ENCODE measurements around the gene ASS1. TPM values are rescaled to one million over a fixed set of nuclear protein-coding genes. Genes with fewer than 3 reads are reported as not detected.

Gene ASS1
- total RNA-seq, 1 experiment from 2014 or later = 26.2 TPM

GRCh38 chr9:130448035-130448624 is 3.4 kb downstream of the ASS1 start:
- Histone ChIP-seq H3K27me3 (ENCODE audit: control insufficient read depth, insufficient read depth, low read length) (no peaks in the 10 kb centered on the region), H3K4me3 (ENCODE audit: low read depth in 2 of 2, low read length in 2 of 2) (no peak overlapping the region), H3K4me1 (ENCODE audit: control insufficient read depth, insufficient read depth, low read length) (peaks cover 22% of the 10 kb centered on the region), H3K9me3 (ENCODE audit: control insufficient read depth, insufficient read depth, low read depth, low read length) (no peaks in the 10 kb centered on the region), H3K27ac (ENCODE audit: low read length) (no peak overlapping the region), H3K36me3 (ENCODE audit: control insufficient read depth, insufficient read depth, low read length) (no peaks in the 10 kb centered on the region)
- ATAC-seq (no peak), DNase-seq (ENCODE audit: low read depth, low spot score) (no peak)
- intact Hi-C loops (cut with micrococcal nuclease; ENCODE audit: unreplicated experiment) (no loop called here), in situ Hi-C loops (cut with HindIII; ENCODE audit: low pct_unique_long_range_greater_than_20kb, low sequenced_read_pairs) (no loop called here)
- no peak for TF ChIP-seq TCF7L2 (IDR thresholded peaks at IDR 0.05; ENCODE audit: low read depth, low read length)
- TF ChIP-seq POLR2AphosphoS5 (IDR thresholded peaks at IDR 0.05; ENCODE audit: low read depth, low read length) = no peak
- TF ChIP-seq, protein P1, sequence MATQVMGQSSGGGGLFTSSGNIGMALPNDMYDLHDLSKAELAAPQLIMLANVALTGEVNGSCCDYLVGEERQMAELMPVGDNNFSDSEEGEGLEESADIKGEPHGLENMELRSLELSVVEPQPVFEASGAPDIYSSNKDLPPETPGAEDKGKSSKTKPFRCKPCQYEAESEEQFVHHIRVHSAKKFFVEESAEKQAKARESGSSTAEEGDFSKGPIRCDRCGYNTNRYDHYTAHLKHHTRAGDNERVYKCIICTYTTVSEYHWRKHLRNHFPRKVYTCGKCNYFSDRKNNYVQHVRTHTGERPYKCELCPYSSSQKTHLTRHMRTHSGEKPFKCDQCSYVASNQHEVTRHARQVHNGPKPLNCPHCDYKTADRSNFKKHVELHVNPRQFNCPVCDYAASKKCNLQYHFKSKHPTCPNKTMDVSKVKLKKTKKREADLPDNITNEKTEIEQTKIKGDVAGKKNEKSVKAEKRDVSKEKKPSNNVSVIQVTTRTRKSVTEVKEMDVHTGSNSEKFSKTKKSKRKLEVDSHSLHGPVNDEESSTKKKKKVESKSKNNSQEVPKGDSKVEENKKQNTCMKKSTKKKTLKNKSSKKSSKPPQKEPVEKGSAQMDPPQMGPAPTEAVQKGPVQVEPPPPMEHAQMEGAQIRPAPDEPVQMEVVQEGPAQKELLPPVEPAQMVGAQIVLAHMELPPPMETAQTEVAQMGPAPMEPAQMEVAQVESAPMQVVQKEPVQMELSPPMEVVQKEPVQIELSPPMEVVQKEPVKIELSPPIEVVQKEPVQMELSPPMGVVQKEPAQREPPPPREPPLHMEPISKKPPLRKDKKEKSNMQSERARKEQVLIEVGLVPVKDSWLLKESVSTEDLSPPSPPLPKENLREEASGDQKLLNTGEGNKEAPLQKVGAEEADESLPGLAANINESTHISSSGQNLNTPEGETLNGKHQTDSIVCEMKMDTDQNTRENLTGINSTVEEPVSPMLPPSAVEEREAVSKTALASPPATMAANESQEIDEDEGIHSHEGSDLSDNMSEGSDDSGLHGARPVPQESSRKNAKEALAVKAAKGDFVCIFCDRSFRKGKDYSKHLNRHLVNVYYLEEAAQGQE (IDR thresholded peaks at IDR 0.05; ENCODE audit: insufficient read depth in 1 of 2, low read depth in 2 of 2, low read length in 1 of 2) = no peak
- TF ChIP-seq CTCF (IDR thresholded peaks at IDR 0.05) = no peak
- no peak for TF ChIP-seq SIN3A (IDR thresholded peaks at IDR 0.05; ENCODE audit: borderline replicate concordance, insufficient read depth, low read depth, low read length)
- no TSS peak for BruUV-seq (replicated peaks)
- POLR2A ChIA-PET = no interaction called here
- CTCF ChIA-PET = no interaction called here

GRCh38 chr9:130448771-130449603 is 4.2 kb downstream of the ASS1 start:
- DNase-seq (ENCODE audit: low read depth, low spot score) (no peak), ATAC-seq (no peak)
- Histone ChIP-seq H3K4me3 (ENCODE audit: low read depth in 2 of 2, low read length in 2 of 2) (no peak overlapping the region), H3K4me1 (ENCODE audit: control insufficient read depth, insufficient read depth, low read length) (peaks cover 22% of the 10 kb centered on the region), H3K27ac (ENCODE audit: low read length) (no peak overlapping the region), H3K27me3 (ENCODE audit: control insufficient read depth, insufficient read depth, low read length) (no peaks in the 10 kb centered on the region), H3K36me3 (ENCODE audit: control insufficient read depth, insufficient read depth, low read length) (no peaks in the 10 kb centered on the region), H3K9me3 (ENCODE audit: control insufficient read depth, insufficient read depth, low read depth, low read length) (no peaks in the 10 kb centered on the region)
- intact Hi-C loops (cut with micrococcal nuclease; ENCODE audit: unreplicated experiment) (no loop called here), in situ Hi-C loops (cut with HindIII; ENCODE audit: low pct_unique_long_range_greater_than_20kb, low sequenced_read_pairs) (no loop called here)
- POLR2A ChIA-PET = no interaction called here
- CTCF ChIA-PET = interaction anchor here (0.7 kb wide), 1 partner anchor 206 kb away, joined by 8 read pairs; no protein-coding TSS in a partner anchor
- BruUV-seq (replicated peaks) = no TSS peak
- TF ChIP-seq SIN3A (IDR thresholded peaks at IDR 0.05; ENCODE audit: borderline replicate concordance, insufficient read depth, low read depth, low read length) (no peak), TCF7L2 (IDR thresholded peaks at IDR 0.05; ENCODE audit: low read depth, low read length) (no peak), CTCF (IDR thresholded peaks at IDR 0.05) (no peak), POLR2AphosphoS5 (IDR thresholded peaks at IDR 0.05; ENCODE audit: low read depth, low read length) (no peak)
- TF ChIP-seq, protein P1 (IDR thresholded peaks at IDR 0.05; ENCODE audit: insufficient read depth in 1 of 2, low read depth in 2 of 2, low read length in 1 of 2) = no peak
